Measurements from ENCODE around the gene RYK. TPM values are rescaled to one million over a fixed set of nuclear protein-coding genes. Genes with fewer than 3 reads are reported as not detected.

The RYK gene
- total and polyA plus RNA-seq, 4 donors, result 7.5 to 36.1 (median 15.3) TPM

- no peaks in the 10 kb centered on the region for H3K9me3 ChIP-seq (ENCODE audit: control insufficient read depth in 4 of 4, low read length in 3 of 4)
Observed at GRCh38 chr3:134236505-134237170, 14.0 kb downstream of the RYK start.

DNA sequence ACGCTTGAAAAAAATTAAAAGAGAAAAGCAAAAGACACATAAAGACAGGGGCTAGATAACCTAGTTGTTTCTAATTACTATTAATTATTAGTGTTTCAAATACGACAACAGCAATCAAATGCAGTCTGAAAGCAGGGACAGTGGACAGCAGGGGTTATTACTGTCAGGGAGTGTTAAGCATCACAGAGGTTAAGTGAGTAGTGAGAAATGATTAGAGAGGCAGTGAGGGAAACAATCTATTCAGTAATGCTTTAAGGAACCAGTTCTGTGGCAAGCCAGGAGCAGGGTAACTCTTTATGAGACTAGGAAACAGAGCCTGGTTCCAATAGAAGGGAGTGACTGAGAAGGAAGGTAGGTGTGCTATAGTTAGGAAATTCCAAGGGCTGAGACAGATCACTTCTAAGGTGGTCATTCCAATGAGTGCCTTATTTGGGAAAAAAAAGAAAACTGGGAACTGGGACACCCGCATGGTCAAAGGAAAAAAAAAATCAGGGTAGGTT is 15.0 kb downstream of the RYK start:
- H3K9ac ChIP-seq (ENCODE audit: low read depth in 1 of 2, low read length in 2 of 2), result no peak overlapping the region
- H3K27me3 ChIP-seq (ENCODE audit: control insufficient read depth in 4 of 4, insufficient read depth in 4 of 4, low read length in 3 of 4), result no peaks in the 10 kb centered on the region
- DNase-seq (ENCODE audit: low spot score), result no peak
- WGBS, result 95% methylated on average over 3 of the region's 3 CpGs
- peaks cover 7 to 25% (median 17%) of the 10 kb centered on the region in 4 donors for H3K4me1 ChIP-seq (ENCODE audit: control insufficient read depth in 4 of 4, insufficient read depth in 4 of 4, low read length in 3 of 4)
- peak overlapping the region; percentile 78 to 83 for H3K27ac ChIP-seq (ENCODE audit: low read depth in 1 of 2, low read length in 2 of 2)
- H3K4me3 ChIP-seq (ENCODE audit: low read depth in 1 of 3, low read length in 3 of 3), result no peak overlapping the region
- no peaks in the 10 kb centered on the region for H3K9me3 ChIP-seq (ENCODE audit: control insufficient read depth in 4 of 4, low read length in 3 of 4)
- no peaks in the 10 kb centered on the region for H3K36me3 ChIP-seq (ENCODE audit: control insufficient read depth in 4 of 4, insufficient read depth in 3 of 4, low read depth in 1 of 4, low read length in 3 of 4)
- no peak for TF ChIP-seq HNF4G (IDR thresholded peaks at IDR 0.05)
- no peak for TF ChIP-seq CTCF (IDR thresholded peaks at IDR 0.05; ENCODE audit: low read depth, low read length, missing input control)
- TF ChIP-seq YY1 (IDR thresholded peaks at IDR 0.05), result no peak
- TF ChIP-seq REST (IDR thresholded peaks at IDR 0.05), result no peak
- TF ChIP-seq TAF1 (conservative IDR thresholded peaks at IDR 0.05), result no peak
- no peak for TF ChIP-seq GABPA (IDR thresholded peaks at IDR 0.05 in 1 of 2, conservative IDR thresholded peaks at IDR 0.05 in 1 of 2)
- no peak for TF ChIP-seq JUND (IDR thresholded peaks at IDR 0.05)
- TF ChIP-seq NR2F2 (IDR thresholded peaks at IDR 0.05), result no peak
- TF ChIP-seq, protein P1, sequence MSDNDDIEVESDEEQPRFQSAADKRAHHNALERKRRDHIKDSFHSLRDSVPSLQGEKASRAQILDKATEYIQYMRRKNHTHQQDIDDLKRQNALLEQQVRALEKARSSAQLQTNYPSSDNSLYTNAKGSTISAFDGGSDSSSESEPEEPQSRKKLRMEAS (IDR thresholded peaks at IDR 0.05), result no peak
- no peak for TF ChIP-seq FOXA1 (IDR thresholded peaks at IDR 0.05)
- no peak for TF ChIP-seq RAD21 (IDR thresholded peaks at IDR 0.05)
- TF ChIP-seq ZBTB33 (IDR thresholded peaks at IDR 0.05), result no peak
- no peak for TF ChIP-seq EGR1 (IDR thresholded peaks at IDR 0.05; ENCODE audit: low read depth in 2 of 2)
- no peak for TF ChIP-seq SP1 (IDR thresholded peaks at IDR 0.05)
- TF ChIP-seq RXRA (IDR thresholded peaks at IDR 0.05), result no peak
- no peak for TF ChIP-seq HNF4A (conservative IDR thresholded peaks at IDR 0.05)
- TF ChIP-seq FOXA2 (IDR thresholded peaks at IDR 0.05), result no peak
- no peak for TF ChIP-seq ATF3 (IDR thresholded peaks at IDR 0.05)

More at GRCh38 chr3:134236505-134237170, 14.0 kb downstream of the RYK start:
- TF ChIP-seq HNF4A (conservative IDR thresholded peaks at IDR 0.05) (peak in 1 of 2 donors; percentile 19), RXRA (IDR thresholded peaks at IDR 0.05) (no peak), NR2F2 (IDR thresholded peaks at IDR 0.05) (no peak), SP1 (IDR thresholded peaks at IDR 0.05) (peak; percentile 17)
- Histone ChIP-seq H3K4me3 (ENCODE audit: low read depth in 1 of 3, low read length in 3 of 3) (no peak overlapping the region), H3K27me3 (ENCODE audit: control insufficient read depth in 4 of 4, insufficient read depth in 4 of 4, low read length in 3 of 4) (no peaks in the 10 kb centered on the region), H3K27ac (ENCODE audit: low read depth in 1 of 2, low read length in 2 of 2) (peak overlapping the region; percentile 78 to 83), H3K36me3 (ENCODE audit: control insufficient read depth in 4 of 4, insufficient read depth in 3 of 4, low read depth in 1 of 4, low read length in 3 of 4) (no peaks in the 10 kb centered on the region), H3K9ac (ENCODE audit: low read depth in 1 of 2, low read length in 2 of 2) (no peak overlapping the region), H3K4me1 (ENCODE audit: control insufficient read depth in 4 of 4, insufficient read depth in 4 of 4, low read length in 3 of 4) (peaks cover 11 to 25% (median 17%) of the 10 kb centered on the region in 4 donors)
- 38% methylated on average over 3 of the region's 3 CpGs for WGBS
- no peak for DNase-seq (ENCODE audit: low spot score)
